Loucy (cell line): ENCODE results near the gene HEMGN.
A peak's percentile ranks its signal among the peaks of the same experiment; 100 is the strongest.

ENCODE experiments used
- H2AFZ ChIP-seq: fragments of 200-600 bp; sonication (generic); 2 replicates; pipeline ENCODE4 v1.6.0; 2016; ENCODE audit warnings: antibody characterized with exemption, mild to moderate bottlenecking, low read length, moderate library complexity
- H3F3A ChIP-seq: fragments of 200-600 bp; 2 replicates; pipeline ENCODE4 v1.6.0; 2016; ENCODE audit warnings: antibody characterized with exemption, low read depth, mild to moderate bottlenecking
- H3K27me3 ChIP-seq: fragments of 200-600 bp; sonication (generic); 2 replicates; pipeline ENCODE4 v1.6.1; 2014; ENCODE audit warnings: low read length, mild to moderate bottlenecking; ENCODE audit not compliant: insufficient read depth, poor library complexity, severe bottlenecking
- H3K36me3 ChIP-seq: fragments of 200-600 bp; sonication (generic); 2 replicates; pipeline ENCODE4 v1.6.1; 2016; ENCODE audit warnings: low read length; ENCODE audit not compliant: insufficient read depth
- H3K4me1 ChIP-seq: fragments of 200-600 bp; sonication (generic); 2 replicates; pipeline ENCODE4 v1.5.1; 2014; ENCODE audit warnings: low read length, mild to moderate bottlenecking; ENCODE audit not compliant: insufficient read depth, poor library complexity, severe bottlenecking
- H3K4me2 ChIP-seq: fragments of 200-600 bp; sonication (generic); 2 replicates; pipeline ENCODE4 v1.6.0; 2014; ENCODE audit warnings: antibody characterized with exemption, low read length, low read depth, mild to moderate bottlenecking; ENCODE audit not compliant: poor library complexity, severe bottlenecking
- H3K4me3 ChIP-seq: fragments of 200-600 bp; sonication (generic); 2 replicates; pipeline ENCODE4 v1.5.1; 2014; ENCODE audit warnings: low read length, mild to moderate bottlenecking, mixed read lengths; ENCODE audit not compliant: poor library complexity, severe bottlenecking
- H3K79me2 ChIP-seq: fragments of 200-600 bp; sonication (generic); 2 replicates; pipeline ENCODE4 v1.6.1; 2014; ENCODE audit warnings: low read length; ENCODE audit not compliant: insufficient read depth
- H3K9ac ChIP-seq: fragments of 200-600 bp; sonication (generic); 2 replicates; pipeline ENCODE4 v1.6.0; 2014; ENCODE audit warnings: mild to moderate bottlenecking, low read depth, low read length, moderate library complexity; ENCODE audit not compliant: poor library complexity, severe bottlenecking
- H3K9me2 ChIP-seq: fragments of 200-600 bp; sonication (generic); replicated peaks from 2 replicates; pipeline ENCODE4 v1.6.1; 2016; ENCODE audit warnings: low read depth, low read length, mixed read lengths
- H3K9me3 ChIP-seq: fragments of 200-600 bp; sonication (generic); 2 replicates; pipeline ENCODE4 v1.6.1; 2014; ENCODE audit warnings: mild to moderate bottlenecking, antibody characterized with exemption, low read length, low read depth; ENCODE audit not compliant: insufficient read depth
- H4K20me1 ChIP-seq: fragments of 200-600 bp; sonication (generic); 2 replicates; pipeline ENCODE4 v1.6.0; 2014; ENCODE audit warnings: antibody characterized with exemption, low read length, mild to moderate bottlenecking; ENCODE audit not compliant: insufficient read depth, poor library complexity, severe bottlenecking
- EZH2phosphoT487 ChIP-seq: fragments of 200-600 bp; IDR thresholded peaks from 2 replicates; pipeline ENCODE4 v1.6.1; 2018; ENCODE audit warnings: antibody characterized with exemption, mild to moderate bottlenecking, moderate library complexity, borderline replicate concordance
- TF ChIP-seq, protein P1 (sequence below): fragments of 200-600 bp; sonication (generic); conservative IDR thresholded peaks from 2 replicates; pipeline ENCODE4 v1.5.1; 2014; ENCODE audit warnings: mild to moderate bottlenecking, antibody characterized with exemption, low read length

HEMGN gene

DNA sequence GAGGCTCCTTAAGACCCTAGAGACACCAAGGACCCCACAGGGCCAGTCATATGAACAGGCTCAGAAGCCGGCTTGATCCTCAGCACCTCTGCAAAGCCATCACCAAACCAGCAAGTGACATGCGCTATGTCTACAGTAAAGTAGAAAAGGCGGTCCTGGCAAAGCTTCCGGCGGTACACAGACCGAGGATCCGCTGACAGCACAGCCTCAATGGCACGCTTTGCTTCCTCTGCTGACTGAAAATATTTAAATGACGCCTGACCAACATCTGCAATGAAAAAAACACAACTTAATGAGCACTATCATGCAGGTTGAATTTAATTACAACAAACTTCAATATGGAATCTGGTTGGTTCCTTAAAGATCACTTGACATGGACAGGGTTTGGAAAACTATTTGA lies 33.2 kb downstream of the HEMGN start:
- Histone ChIP-seq H3K9me3 (no peaks in the 10 kb centered on the region), H3K4me2 (peak overlapping the region; percentile 41), H3K4me3 (no peak overlapping the region), H2AFZ (no peak overlapping the region), H3F3A (no peaks in the 10 kb centered on the region), H3K36me3 (no peaks in the 10 kb centered on the region; the same call in 1 of the 2 replicates), H4K20me1 (no peaks in the 10 kb centered on the region), H3K79me2 (peaks cover 4% of the 10 kb centered on the region; the same call in 1 of the 2 replicates), H3K9ac (no peak overlapping the region), H3K27me3 (no peaks in the 10 kb centered on the region), H3K4me1 (peaks cover 31% of the 10 kb centered on the region), H3K9me2 (no peaks in the 10 kb centered on the region)
- no peak for TF ChIP-seq EZH2phosphoT487
- TF ChIP-seq, protein P1, sequence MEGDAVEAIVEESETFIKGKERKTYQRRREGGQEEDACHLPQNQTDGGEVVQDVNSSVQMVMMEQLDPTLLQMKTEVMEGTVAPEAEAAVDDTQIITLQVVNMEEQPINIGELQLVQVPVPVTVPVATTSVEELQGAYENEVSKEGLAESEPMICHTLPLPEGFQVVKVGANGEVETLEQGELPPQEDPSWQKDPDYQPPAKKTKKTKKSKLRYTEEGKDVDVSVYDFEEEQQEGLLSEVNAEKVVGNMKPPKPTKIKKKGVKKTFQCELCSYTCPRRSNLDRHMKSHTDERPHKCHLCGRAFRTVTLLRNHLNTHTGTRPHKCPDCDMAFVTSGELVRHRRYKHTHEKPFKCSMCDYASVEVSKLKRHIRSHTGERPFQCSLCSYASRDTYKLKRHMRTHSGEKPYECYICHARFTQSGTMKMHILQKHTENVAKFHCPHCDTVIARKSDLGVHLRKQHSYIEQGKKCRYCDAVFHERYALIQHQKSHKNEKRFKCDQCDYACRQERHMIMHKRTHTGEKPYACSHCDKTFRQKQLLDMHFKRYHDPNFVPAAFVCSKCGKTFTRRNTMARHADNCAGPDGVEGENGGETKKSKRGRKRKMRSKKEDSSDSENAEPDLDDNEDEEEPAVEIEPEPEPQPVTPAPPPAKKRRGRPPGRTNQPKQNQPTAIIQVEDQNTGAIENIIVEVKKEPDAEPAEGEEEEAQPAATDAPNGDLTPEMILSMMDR, result no peak

DNA sequence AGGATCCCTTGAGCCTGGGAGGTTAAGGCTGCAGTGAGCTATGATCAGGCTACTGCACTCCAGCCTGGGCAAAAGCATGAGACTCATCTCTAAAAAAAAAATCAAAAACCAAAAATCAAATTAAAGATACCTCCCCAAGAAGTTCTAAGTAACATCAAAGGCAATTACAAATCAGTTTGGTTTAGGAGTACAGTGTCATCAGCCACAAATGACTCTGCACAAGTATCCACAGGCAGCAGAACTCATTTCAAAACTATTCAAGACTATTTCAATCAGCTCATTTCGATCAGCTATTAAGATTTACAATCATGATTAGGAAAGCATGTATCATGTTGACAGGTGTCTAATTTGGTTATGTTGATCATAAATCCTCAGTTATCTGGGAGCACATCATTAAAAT lies 34.8 kb downstream of the HEMGN start:
- Histone ChIP-seq H3K36me3 (no peaks in the 10 kb centered on the region), H3K79me2 (peaks cover 4% of the 10 kb centered on the region; the same call in 1 of the 2 replicates), H3K9me2 (no peaks in the 10 kb centered on the region), H3K4me3 (no peak overlapping the region), H3F3A (no peaks in the 10 kb centered on the region), H3K9ac (no peak overlapping the region), H2AFZ (no peak overlapping the region), H3K4me1 (peaks cover 31% of the 10 kb centered on the region), H3K9me3 (no peaks in the 10 kb centered on the region), H3K27me3 (no peaks in the 10 kb centered on the region), H4K20me1 (no peaks in the 10 kb centered on the region), H3K4me2 (no peak overlapping the region)
- TF ChIP-seq EZH2phosphoT487, result no peak
- TF ChIP-seq, protein P1, result no peak

DNA sequence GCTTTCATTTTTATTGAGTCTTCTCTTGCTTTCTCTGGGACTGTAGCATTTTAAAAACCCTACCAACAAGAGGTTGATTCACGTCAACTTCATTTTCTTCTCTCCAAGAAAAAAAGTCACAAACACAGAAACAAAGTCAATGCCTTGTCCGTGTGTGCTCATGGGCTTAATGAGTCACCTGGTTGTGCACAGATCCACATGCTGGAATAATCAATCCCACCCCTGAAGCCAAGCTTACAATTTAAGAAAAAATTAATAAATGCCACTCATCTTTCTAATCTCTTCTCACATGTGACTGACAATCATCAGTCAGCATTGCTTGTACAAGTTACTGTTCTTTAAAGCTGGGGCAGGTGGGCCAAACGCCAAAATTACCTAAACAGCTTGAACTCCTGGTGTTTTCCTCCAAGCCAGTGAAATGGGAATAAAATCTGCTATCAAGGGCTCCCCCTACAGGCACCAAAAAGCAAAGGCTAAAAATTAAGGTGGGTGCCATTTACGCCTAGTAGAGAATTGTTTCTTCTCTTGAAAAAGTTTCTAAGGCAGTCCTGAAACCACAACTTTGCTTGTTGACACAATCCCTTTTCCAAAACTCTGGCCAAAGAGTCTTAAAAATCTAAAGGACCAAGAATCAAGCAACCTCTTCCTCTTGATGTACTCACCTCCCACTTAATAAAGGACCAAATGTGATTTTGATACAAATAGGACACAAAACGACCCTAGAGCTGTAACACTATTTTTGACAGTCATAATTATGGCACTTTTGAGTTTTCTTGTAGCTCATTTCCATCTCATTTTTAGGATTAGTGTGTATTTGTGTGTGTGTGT lies 37.0 kb downstream of the HEMGN start:
- Histone ChIP-seq H3K27me3 (no peaks in the 10 kb centered on the region), H3K4me2 (no peak overlapping the region), H3K36me3 (no peaks in the 10 kb centered on the region), H3K79me2 (peaks cover under 1% of the 10 kb centered on the region; the same call in 1 of the 2 replicates), H3K9me3 (no peaks in the 10 kb centered on the region), H3K4me3 (no peak overlapping the region), H3K9ac (no peak overlapping the region), H3K9me2 (no peaks in the 10 kb centered on the region), H4K20me1 (no peaks in the 10 kb centered on the region), H2AFZ (no peak overlapping the region), H3F3A (no peaks in the 10 kb centered on the region), H3K4me1 (peaks cover 13% of the 10 kb centered on the region)
- TF ChIP-seq EZH2phosphoT487, result no peak
- TF ChIP-seq, protein P1, result peak; percentile 92
